Vagina (tissue), 2 donors: ENCODE measurements around the gene EHBP1.

Source experiments
- CTCF ChIP-seq, 3 experiments: fragments of 450-650 bp in 2 of 3; fragments of 200-600 bp in 1 of 3; sonication (generic) in 1 of 3; IDR thresholded peaks; one replicate each; pipeline ENCODE4 v1.5.1; 2017 to 2019; ENCODE audit warnings: antibody characterized with exemption in 3 of 3, mild to moderate bottlenecking in 2 of 3, moderate library complexity in 2 of 3
- POLR2A ChIP-seq, 2 donors: fragments of 450-650 bp; IDR thresholded peaks; one replicate each; pipeline ENCODE4 v1.6.1; 2017; ENCODE audit warnings: antibody characterized with exemption in 2 of 2, mild to moderate bottlenecking in 2 of 2, moderate library complexity in 2 of 2
- POLR2AphosphoS5 ChIP-seq, 2 donors: sonication (generic); formaldehyde crosslinking; IDR thresholded peaks; one replicate each; pipeline ENCODE4 v1.9.0; 2017; ENCODE audit warnings: antibody characterized with exemption in 2 of 2, mild to moderate bottlenecking in 2 of 2, low read depth in 1 of 2; ENCODE audit not compliant: insufficient read depth in 1 of 2

GRCh38 chr2:62704654-62705006 is 883 bp upstream of the EHBP1 start:
- TF ChIP-seq POLR2A (IDR thresholded peaks at IDR 0.05) (no peak), CTCF (IDR thresholded peaks at IDR 0.05) (no peak), POLR2AphosphoS5 (IDR thresholded peaks at IDR 0.05; ENCODE audit: insufficient read depth in 1 of 2, low read depth in 1 of 2) (no peak)
